B cell (primary cell): Measurements from ENCODE around the gene ADIPOR1.

Experiments
- CTCF ChIP-seq: fragments of 200-600 bp; IDR thresholded peaks from one replicate; pipeline ENCODE4 v1.8.0; 2022; ENCODE audit warnings: antibody characterized with exemption, mild to moderate bottlenecking
- EZH2 ChIP-seq: IDR thresholded peaks from 2 replicates; pipeline ENCODE4 v1.6.1; 2012; ENCODE audit warnings: borderline replicate concordance, low read depth, mild to moderate bottlenecking, moderate library complexity, low read length; ENCODE audit not compliant: insufficient read depth, poor library complexity, severe bottlenecking

GRCh38 chr1:202935844-202936243 lies 22.3 kb downstream of the ADIPOR1 start:
- TF ChIP-seq CTCF: no peak
- TF ChIP-seq EZH2: no peak
